ENCODE results near the gene DHRSX. TPM values are rescaled to one million over a fixed set of nuclear protein-coding genes. Genes with fewer than 3 reads are reported as not detected.

The DHRSX gene
- total and polyA plus RNA-seq, 2 experiments from 2014 or later: 15.2 to 30.2 TPM

- H3K27ac ChIP-seq: no peak overlapping the region
- H3K79me2 ChIP-seq (ENCODE audit: insufficient read depth): no peaks in the 10 kb centered on the region
- no peaks in the 10 kb centered on the region for H3K4me1 ChIP-seq (ENCODE audit: insufficient read depth)
- no peaks in the 10 kb centered on the region for H3K9me3 ChIP-seq (ENCODE audit: low read depth)
- no peak overlapping the region for H3K4me2 ChIP-seq (ENCODE audit: unreplicated experiment)
- H3K4me3 ChIP-seq: no peak overlapping the region
- no peak overlapping the region for H3K9ac ChIP-seq
- H3K27me3 ChIP-seq (replicated peaks; ENCODE audit: insufficient read depth): no peaks in the 10 kb centered on the region
- TF ChIP-seq EZH2phosphoT487 (IDR thresholded peaks at IDR 0.05; ENCODE audit: insufficient read depth, low read depth): no peak
- no peak for TF ChIP-seq EZH2 (IDR thresholded peaks at IDR 0.05; ENCODE audit: insufficient read depth, poor library complexity, severe bottlenecking)
- no peaks in the 10 kb centered on the region for H4K20me1 ChIP-seq (ENCODE audit: insufficient read depth)
- no peaks in the 10 kb centered on the region for H3F3A ChIP-seq (ENCODE audit: insufficient read depth)
- in situ Hi-C loops (cut with MboI): no loop called here
- 97% methylated on average over 10 of the region's 10 CpGs for WGBS, 2 experiments (ENCODE audit: low coverage in 1 of 2, low lambda C conversion rate in 2 of 2, missing lambda C conversion rate in 2 of 2)
- no peak overlapping the region for H2AFZ ChIP-seq
- H3K9me2 ChIP-seq (ENCODE audit: insufficient read depth): no peaks in the 10 kb centered on the region
- no peaks in the 10 kb centered on the region for H3K36me3 ChIP-seq (ENCODE audit: low read depth)
- DNase-seq: no peak
These were observed 237.6 kb downstream of the DHRSX start for GRCh38 chrX:2263203-2263602.

- no peak overlapping the region for H3K27ac ChIP-seq
- H2AFZ ChIP-seq: no peak overlapping the region
- no peaks in the 10 kb centered on the region for H4K20me1 ChIP-seq (ENCODE audit: insufficient read depth)
- H3K27me3 ChIP-seq (replicated peaks; ENCODE audit: insufficient read depth): no peaks in the 10 kb centered on the region
- no peak overlapping the region for H3K4me2 ChIP-seq (ENCODE audit: unreplicated experiment)
- H3K9me3 ChIP-seq (ENCODE audit: low read depth): no peaks in the 10 kb centered on the region
- in situ Hi-C loops (cut with MboI): no loop called here
- TF ChIP-seq EZH2phosphoT487 (IDR thresholded peaks at IDR 0.05; ENCODE audit: insufficient read depth, low read depth): no peak
- no peak for TF ChIP-seq EZH2 (IDR thresholded peaks at IDR 0.05; ENCODE audit: insufficient read depth, poor library complexity, severe bottlenecking)
- no peak overlapping the region for H3K4me3 ChIP-seq
- H3F3A ChIP-seq (ENCODE audit: insufficient read depth): no peaks in the 10 kb centered on the region
- no peaks in the 10 kb centered on the region for H3K79me2 ChIP-seq (ENCODE audit: insufficient read depth)
- no peaks in the 10 kb centered on the region for H3K4me1 ChIP-seq (ENCODE audit: insufficient read depth)
- no peak for DNase-seq
- 78 to 80% methylated on average over 13 of the region's 13 CpGs for WGBS, 2 experiments (ENCODE audit: low coverage in 1 of 2, low lambda C conversion rate in 2 of 2, missing lambda C conversion rate in 2 of 2)
- no peaks in the 10 kb centered on the region for H3K36me3 ChIP-seq (ENCODE audit: low read depth)
- H3K9ac ChIP-seq: no peak overlapping the region
- no peaks in the 10 kb centered on the region for H3K9me2 ChIP-seq (ENCODE audit: insufficient read depth)
These were observed 238.1 kb downstream of the DHRSX start for GRCh38 chrX:2262668-2263055.

GRCh38 chrX:2261831-2262667 is 238.7 kb downstream of the DHRSX start:
- H3K36me3 ChIP-seq (ENCODE audit: low read depth): no peaks in the 10 kb centered on the region
- WGBS, 2 experiments (ENCODE audit: low coverage in 1 of 2, low lambda C conversion rate in 2 of 2, missing lambda C conversion rate in 2 of 2): 92 to 94% methylated on average over 20 of the region's 20 CpGs
- H3K9me3 ChIP-seq (ENCODE audit: low read depth): no peaks in the 10 kb centered on the region
- H3K79me2 ChIP-seq (ENCODE audit: insufficient read depth): no peaks in the 10 kb centered on the region
- H3K27ac ChIP-seq: no peak overlapping the region
- in situ Hi-C loops (cut with MboI): no loop called here
- H3F3A ChIP-seq (ENCODE audit: insufficient read depth): no peaks in the 10 kb centered on the region
- H3K27me3 ChIP-seq (replicated peaks; ENCODE audit: insufficient read depth): no peaks in the 10 kb centered on the region
- no peak overlapping the region for H3K4me2 ChIP-seq (ENCODE audit: unreplicated experiment)
- H3K9ac ChIP-seq: no peak overlapping the region
- H3K4me3 ChIP-seq: no peak overlapping the region
- no peak overlapping the region for H2AFZ ChIP-seq
- no peaks in the 10 kb centered on the region for H4K20me1 ChIP-seq (ENCODE audit: insufficient read depth)
- peak; percentile 12 for DNase-seq
- no peaks in the 10 kb centered on the region for H3K4me1 ChIP-seq (ENCODE audit: insufficient read depth)
- TF ChIP-seq EZH2 (IDR thresholded peaks at IDR 0.05; ENCODE audit: insufficient read depth, poor library complexity, severe bottlenecking): no peak
- TF ChIP-seq EZH2phosphoT487 (IDR thresholded peaks at IDR 0.05; ENCODE audit: insufficient read depth, low read depth): no peak
- no peaks in the 10 kb centered on the region for H3K9me2 ChIP-seq (ENCODE audit: insufficient read depth)

GRCh38 chrX:2252331-2253065 is 248.3 kb downstream of the DHRSX start:
- TF ChIP-seq EZH2 (IDR thresholded peaks at IDR 0.05; ENCODE audit: insufficient read depth, poor library complexity, severe bottlenecking): no peak
- TF ChIP-seq EZH2phosphoT487 (IDR thresholded peaks at IDR 0.05; ENCODE audit: insufficient read depth, low read depth): no peak
- Histone ChIP-seq H3K27ac (no peak overlapping the region), H3K9me2 (ENCODE audit: insufficient read depth) (no peaks in the 10 kb centered on the region), H3F3A (ENCODE audit: insufficient read depth) (no peaks in the 10 kb centered on the region), H2AFZ (no peak overlapping the region), H3K36me3 (ENCODE audit: low read depth) (no peaks in the 10 kb centered on the region), H3K79me2 (ENCODE audit: insufficient read depth) (no peaks in the 10 kb centered on the region), H3K4me2 (ENCODE audit: unreplicated experiment) (no peak overlapping the region), H4K20me1 (ENCODE audit: insufficient read depth) (no peaks in the 10 kb centered on the region), H3K4me3 (no peak overlapping the region), H3K9ac (no peak overlapping the region), H3K4me1 (ENCODE audit: insufficient read depth) (no peaks in the 10 kb centered on the region), H3K9me3 (ENCODE audit: low read depth) (no peaks in the 10 kb centered on the region), H3K27me3 (replicated peaks; ENCODE audit: insufficient read depth) (no peaks in the 10 kb centered on the region)
- DNase-seq: no peak
- in situ Hi-C loops (cut with MboI): no loop called here
- 95 to 96% methylated on average over 12 of the region's 12 CpGs for WGBS, 2 experiments (ENCODE audit: low coverage in 1 of 2, low lambda C conversion rate in 2 of 2, missing lambda C conversion rate in 2 of 2)

Data from GM23248 (cell line).